OCI-LY1 (cell line): ENCODE data around the gene MUCL1.

Source experiments
- EZH2 ChIP-seq: fragments of 200-600 bp; sonication (generic), shearing (Covaris generic); IDR thresholded peaks from 2 replicates; pipeline ENCODE4 v1.8.0; 2017; ENCODE audit warnings: borderline replicate concordance, mixed run types, mild to moderate bottlenecking, antibody characterized with exemption, low read length, moderate library complexity, mixed read lengths
- TF ChIP-seq, protein P1 (sequence below): fragments of 200-600 bp; sonication (generic), shearing (Covaris generic); IDR thresholded peaks from 2 replicates; pipeline ENCODE4 v1.5.1; 2017; ENCODE audit warnings: mild to moderate bottlenecking, antibody characterized with exemption, low read length, moderate library complexity, mixed read lengths

DNA sequence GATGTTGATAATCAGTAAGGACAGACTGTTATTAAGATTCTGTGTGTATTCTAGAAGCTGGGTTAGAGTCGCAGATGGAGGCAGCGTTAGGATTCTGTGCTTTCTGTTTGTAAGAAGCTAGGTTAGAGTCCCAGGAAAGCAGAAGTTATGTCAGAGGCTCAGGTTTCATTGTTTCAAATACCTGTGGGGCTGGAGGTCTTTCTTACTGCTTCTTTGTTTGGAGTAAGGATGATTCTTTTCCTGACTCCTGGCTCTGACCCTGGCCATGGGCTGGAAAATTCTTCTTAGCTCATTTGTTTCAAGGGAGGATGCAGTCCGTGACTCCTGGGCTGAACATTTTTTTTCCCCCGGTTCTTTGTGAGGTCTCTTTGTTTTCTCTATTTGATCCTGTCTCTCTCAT lies 5.2 kb downstream of the MUCL1 start:
- TF ChIP-seq, protein P1, sequence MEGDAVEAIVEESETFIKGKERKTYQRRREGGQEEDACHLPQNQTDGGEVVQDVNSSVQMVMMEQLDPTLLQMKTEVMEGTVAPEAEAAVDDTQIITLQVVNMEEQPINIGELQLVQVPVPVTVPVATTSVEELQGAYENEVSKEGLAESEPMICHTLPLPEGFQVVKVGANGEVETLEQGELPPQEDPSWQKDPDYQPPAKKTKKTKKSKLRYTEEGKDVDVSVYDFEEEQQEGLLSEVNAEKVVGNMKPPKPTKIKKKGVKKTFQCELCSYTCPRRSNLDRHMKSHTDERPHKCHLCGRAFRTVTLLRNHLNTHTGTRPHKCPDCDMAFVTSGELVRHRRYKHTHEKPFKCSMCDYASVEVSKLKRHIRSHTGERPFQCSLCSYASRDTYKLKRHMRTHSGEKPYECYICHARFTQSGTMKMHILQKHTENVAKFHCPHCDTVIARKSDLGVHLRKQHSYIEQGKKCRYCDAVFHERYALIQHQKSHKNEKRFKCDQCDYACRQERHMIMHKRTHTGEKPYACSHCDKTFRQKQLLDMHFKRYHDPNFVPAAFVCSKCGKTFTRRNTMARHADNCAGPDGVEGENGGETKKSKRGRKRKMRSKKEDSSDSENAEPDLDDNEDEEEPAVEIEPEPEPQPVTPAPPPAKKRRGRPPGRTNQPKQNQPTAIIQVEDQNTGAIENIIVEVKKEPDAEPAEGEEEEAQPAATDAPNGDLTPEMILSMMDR, result no peak
- no peak for TF ChIP-seq EZH2
